GM18520 (cell line): Measurements from ENCODE around the gene COA8.

Source experiments
- ATAC-seq: cut with Tn5 transposase; IDR thresholded peaks from one replicate; pipeline ENCODE4 v1.9.1; 2021; ENCODE audit not compliant: unreplicated experiment

The COA8 gene

GRCh38 chr14:103535891-103536565, 26.7 kb upstream of the COA8 start:
- ATAC-seq = no peak

- ATAC-seq = no peak
Observed at GRCh38 chr14:103536693-103537092, 26.1 kb upstream of the COA8 start.

GRCh38 chr14:103537175-103537990, 25.4 kb upstream of the COA8 start:
- no peak for ATAC-seq

- no peak for ATAC-seq
Observed at GRCh38 chr14:103538291-103539055, 24.3 kb upstream of the COA8 start.

GRCh38 chr14:103539056-103539825, 23.5 kb upstream of the COA8 start:
- ATAC-seq = no peak

GRCh38 chr14:103540821-103541708, 21.7 kb upstream of the COA8 start:
- no peak for ATAC-seq

GRCh38 chr14:103541709-103542604, 20.8 kb upstream of the COA8 start:
- ATAC-seq = no peak

- no peak for ATAC-seq
Observed at GRCh38 chr14:103542605-103543088, 20.1 kb upstream of the COA8 start.

- no peak for ATAC-seq
Observed at GRCh38 chr14:103543140-103543539, 19.6 kb upstream of the COA8 start.

GRCh38 chr14:103543721-103544387, 18.9 kb upstream of the COA8 start:
- ATAC-seq = no peak

- no peak for ATAC-seq
Observed at GRCh38 chr14:103544388-103545218, 18.2 kb upstream of the COA8 start.

GRCh38 chr14:103545219-103545914, 17.4 kb upstream of the COA8 start:
- no peak for ATAC-seq

- ATAC-seq = no peak
Observed at GRCh38 chr14:103545915-103546651, 16.7 kb upstream of the COA8 start.

GRCh38 chr14:103546652-103547454, 15.9 kb upstream of the COA8 start:
- ATAC-seq = no peak

- no peak for ATAC-seq
Observed at GRCh38 chr14:103547455-103547940, 15.3 kb upstream of the COA8 start.
